G401.6 (cell line): ENCODE results near the gene ADD3.

Source experiments
- FAIRE-seq: peaks from 2 replicates; lab custom pipeline; 2012; peaks lifted over from hg19 to GRCh38; lab: Jason Lieb, UNC

Gene ADD3

GRCh38 chr10:110007701-110008517, at the start of gene ADD3:
Gene ADD3, plus strand, starts transcription at chr10:110007984. Its CDS starts 92,670 bp downstream, at chr10:110100654.
- FAIRE-seq, result no peak

GRCh38 chr10:109958059-109958458, 49.7 kb upstream of the ADD3 start:
- no peak for FAIRE-seq

GRCh38 chr10:109959259-109960145, 48.3 kb upstream of the ADD3 start:
- FAIRE-seq, result no peak

- FAIRE-seq, result no peak
These were observed 47.1 kb upstream of the ADD3 start for GRCh38 chr10:109960682-109961081.

- FAIRE-seq, result no peak
These were observed 46.4 kb upstream of the ADD3 start for GRCh38 chr10:109961174-109962001.

GRCh38 chr10:109962247-109962646, 45.5 kb upstream of the ADD3 start:
- FAIRE-seq, result no peak

- FAIRE-seq, result no peak
These were observed 44.3 kb upstream of the ADD3 start for GRCh38 chr10:109963439-109963838.

- FAIRE-seq, result no peak
These were observed 43.5 kb upstream of the ADD3 start for GRCh38 chr10:109964318-109964717.

- FAIRE-seq, result no peak
These were observed 40.6 kb upstream of the ADD3 start for GRCh38 chr10:109966961-109967738.

GRCh38 chr10:109967739-109968088, 40.1 kb upstream of the ADD3 start:
- no peak for FAIRE-seq

- no peak for FAIRE-seq
These were observed 38.6 kb upstream of the ADD3 start for GRCh38 chr10:109968953-109969759.

- FAIRE-seq, result no peak
These were observed 37.9 kb upstream of the ADD3 start for GRCh38 chr10:109969760-109970346.

GRCh38 chr10:109971634-109972033, 36.1 kb upstream of the ADD3 start:
- FAIRE-seq, result no peak

- FAIRE-seq, result no peak
These were observed 35.3 kb upstream of the ADD3 start for GRCh38 chr10:109972372-109973001.

- no peak for FAIRE-seq
These were observed 34.4 kb upstream of the ADD3 start for GRCh38 chr10:109973326-109973829.

GRCh38 chr10:109974504-109975191, 33.1 kb upstream of the ADD3 start:
- FAIRE-seq, result no peak

GRCh38 chr10:109975244-109976190, 32.3 kb upstream of the ADD3 start:
- no peak for FAIRE-seq

- no peak for FAIRE-seq
These were observed 31.1 kb upstream of the ADD3 start for GRCh38 chr10:109976681-109977080.
